SIG-M5 treated with dmso at 0.1 percent for 504 hours (cell line): ENCODE measurements around the gene DCST1.
A peak's percentile ranks its signal among the peaks of the same experiment; 100 is the strongest.

Experiments used
- DNase-seq: peaks from one replicate; lab custom pipeline; 2025; ENCODE audit not compliant: unreplicated experiment; lab: John Stamatoyannopoulos, UW

The DCST1 gene

DNA sequence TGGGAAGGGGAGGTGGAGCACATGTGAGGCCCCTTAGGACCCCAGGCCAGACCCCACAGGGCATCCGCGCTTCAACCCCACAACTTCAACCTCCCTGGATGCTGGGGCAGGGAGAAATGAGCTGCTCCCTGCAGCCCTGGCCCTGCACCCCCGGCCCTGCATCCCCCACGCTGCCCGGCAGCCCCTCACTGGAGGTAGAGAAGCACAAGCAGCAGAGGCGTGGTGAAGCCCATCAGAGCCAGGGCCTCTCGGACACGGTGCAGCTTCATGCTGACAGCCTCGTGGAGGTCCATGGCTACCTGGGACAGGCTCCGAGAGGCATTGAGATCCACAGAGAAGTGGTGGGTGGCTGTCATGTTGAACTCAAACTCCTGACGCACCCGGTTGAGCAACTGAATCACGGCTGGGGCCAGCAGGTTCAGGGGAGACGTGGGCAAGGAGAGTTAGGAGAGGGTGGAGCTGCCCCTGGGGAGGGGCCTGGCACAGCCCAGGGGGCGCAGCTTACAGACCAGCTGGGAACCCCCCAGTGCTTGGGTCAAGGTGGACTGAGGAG lies 3.3 kb upstream of the DCST1 start:
- no peak for DNase-seq

DNA sequence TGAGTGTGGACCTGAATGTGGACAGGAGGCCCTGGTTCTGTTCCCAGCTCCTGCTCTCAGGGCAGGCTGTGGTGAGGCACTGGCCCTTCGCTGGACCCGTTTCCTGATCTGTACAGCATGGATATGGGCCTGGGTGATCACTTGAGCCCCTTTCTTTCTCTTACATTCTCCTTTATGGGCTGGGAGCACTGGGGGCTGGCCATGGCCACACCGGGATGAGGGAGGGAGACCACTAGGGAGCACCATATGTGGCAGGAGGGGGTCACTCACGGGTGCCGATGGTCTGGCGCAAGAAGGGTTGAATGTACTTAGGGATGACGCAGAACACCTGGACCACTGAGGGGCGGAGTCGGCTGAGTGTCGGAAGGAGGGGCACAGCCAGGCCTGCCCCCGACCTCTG lies 2.7 kb upstream of the DCST1 start:
- no peak for DNase-seq

DNA sequence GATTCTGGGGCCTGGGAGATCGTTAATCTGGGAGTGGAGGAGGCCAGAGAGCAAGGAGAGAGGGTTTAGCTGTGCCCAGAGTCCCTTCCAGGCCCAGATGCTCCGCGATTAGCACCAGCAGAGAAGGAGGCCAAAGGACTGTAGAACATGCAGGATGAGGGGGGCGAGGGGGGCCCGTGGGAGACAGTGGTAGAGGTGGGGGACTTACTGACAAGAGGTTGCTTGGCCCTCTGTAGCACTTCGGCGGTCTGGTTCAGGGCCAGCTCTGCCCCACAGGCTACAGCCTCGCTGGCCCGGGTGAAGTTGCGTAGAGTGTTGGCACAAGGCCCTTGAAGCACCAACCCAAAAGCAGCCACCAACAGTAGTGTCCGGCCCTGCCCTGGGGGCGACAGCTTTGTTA lies 738 bp upstream of the DCST1 start:
- no peak for DNase-seq

DNA sequence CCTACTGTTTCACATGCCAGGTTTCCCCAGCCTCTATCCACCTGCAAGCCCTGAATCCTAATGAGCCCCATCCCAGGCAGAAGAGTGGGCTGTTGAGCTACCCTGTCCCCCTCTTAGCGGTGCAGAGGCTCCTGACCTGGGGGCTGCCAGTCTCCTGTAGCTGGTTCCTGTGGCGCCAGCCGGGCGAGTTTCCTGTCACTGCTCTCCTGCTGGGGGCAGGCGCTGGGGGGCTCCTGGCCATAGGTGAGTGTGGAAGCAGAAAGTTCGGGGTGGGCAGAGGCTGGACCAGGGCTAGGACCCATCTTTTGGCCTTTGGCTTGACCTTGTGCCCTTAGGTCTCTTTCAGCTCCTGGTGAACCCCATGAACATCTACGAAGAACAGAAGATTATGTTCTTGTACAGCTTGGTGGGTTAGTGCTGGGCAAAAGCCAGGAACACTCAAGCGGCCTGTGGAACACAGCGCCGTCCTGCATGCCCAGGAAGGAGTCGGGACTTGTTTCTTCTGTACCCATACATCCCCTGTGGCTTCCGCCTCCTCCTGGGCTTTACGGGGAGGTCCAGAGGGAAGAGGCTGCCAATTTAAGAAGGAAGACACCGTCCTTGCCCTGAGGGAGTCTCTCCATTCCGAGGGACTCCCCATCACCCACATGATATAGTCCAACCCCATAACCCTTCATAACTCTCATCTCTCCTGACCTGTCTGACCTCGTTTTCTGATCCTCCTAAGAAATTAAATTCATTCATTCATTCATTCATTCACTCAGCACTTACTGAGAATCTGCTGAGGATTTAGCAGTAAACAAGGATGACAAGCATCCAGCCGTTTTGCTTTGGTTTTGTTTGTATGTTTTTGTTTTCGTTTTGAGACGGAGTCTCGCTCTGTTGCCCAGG lies 939 bp downstream of the DCST1 start:
- no peak for DNase-seq

DNA sequence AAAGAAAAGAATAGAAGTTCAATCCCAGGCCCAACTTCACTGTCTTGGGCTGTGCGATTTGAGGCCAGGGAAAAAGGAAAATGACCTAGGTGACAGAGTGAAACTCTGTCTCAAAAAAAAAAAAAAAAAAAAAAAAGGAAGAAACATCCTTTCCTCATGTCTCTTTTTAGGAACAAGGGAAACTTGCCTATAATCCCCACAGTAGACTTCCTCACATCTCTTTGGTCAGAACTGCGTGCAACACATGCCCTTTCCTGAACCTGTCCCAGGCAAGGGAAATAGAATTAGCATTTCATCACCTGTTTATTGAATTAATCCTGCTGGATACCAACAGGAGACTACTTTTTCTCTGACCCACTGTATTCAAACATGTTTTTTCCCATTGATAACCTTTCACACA lies 2.3 kb downstream of the DCST1 start:
- DNase-seq = no peak

DNA sequence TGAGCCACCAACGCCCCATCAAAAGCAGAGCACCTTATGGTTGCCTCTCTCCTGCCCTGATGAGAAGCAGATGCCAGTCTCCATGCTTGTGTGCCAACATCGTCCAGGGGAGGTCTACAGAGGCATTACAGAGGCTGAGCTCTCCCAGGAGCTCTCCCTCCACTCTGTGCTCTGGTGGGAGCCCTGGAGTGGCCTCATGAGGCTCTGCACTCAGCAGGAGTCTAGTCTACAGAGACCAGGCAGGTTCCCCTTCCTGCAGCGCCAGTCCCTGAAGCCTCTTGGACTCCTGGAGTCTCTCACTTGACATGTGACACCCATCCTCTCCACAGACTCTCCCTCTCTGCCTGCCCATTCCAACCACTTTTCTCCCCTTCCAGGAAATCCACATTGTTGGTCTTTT lies 3.4 kb downstream of the DCST1 start:
- no peak for DNase-seq

DNA sequence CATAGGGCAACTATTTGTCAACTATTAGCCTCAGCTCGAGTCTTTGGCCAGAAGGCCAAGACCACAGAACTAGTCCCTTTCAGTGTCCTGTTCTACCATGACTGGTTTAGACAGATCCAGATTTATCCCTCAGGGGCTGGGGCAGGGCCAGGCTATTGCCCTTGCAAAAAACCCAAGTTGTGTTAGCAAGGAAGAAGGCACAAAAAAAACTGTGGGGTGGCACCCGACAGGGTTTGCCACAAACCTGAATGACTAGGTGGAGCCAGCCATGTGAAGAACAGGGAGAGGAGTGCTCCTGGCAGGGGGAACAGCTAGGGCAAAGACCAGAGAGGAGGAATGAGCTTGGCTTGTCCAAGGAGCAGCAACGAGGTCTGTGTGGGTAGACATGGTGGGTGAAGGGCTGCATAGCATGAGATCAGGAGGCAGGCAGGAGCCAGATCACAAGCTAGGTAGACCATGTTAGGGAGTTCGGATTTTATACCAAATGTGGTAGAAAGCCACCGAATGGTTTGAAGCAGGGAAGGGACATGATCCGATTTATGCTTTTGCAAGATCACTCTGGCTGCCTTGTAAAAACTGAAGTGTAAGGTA lies 4.3 kb downstream of the DCST1 start:
- DNase-seq = no peak

DNA sequence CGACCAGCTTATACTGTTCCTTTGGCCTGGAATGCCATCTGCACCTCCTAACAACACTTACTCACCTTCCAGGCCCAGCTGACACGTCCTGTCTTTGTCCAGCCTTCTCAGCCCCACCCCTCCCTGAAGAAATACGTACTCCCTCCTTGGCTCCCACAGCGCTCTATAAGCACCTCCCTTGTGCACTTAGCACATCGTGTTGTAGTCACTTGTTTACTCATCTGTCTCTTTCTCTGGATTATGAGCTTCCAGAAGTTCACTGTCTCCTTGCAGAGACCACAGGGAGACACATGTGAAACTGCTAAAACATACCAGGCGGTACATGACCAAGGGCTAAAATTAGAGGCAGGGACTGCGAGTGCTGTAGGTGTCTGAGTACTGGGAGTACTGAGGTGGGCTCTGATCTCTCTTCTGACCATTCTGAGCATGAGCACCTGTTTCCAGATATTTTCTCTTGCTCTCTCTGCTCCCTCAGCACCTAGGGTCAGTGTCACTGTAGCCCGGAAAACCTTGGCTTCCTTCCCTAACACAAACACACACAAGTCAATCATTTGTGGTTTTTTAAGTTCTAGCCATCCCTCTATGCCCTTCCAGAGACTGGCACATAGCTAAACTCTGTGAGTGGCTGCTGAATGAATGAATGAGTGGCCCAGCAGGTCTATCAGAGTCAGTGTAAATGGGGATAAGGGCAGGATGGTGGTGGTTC lies 5.1 kb downstream of the DCST1 start:
- DNase-seq = no peak

DNA sequence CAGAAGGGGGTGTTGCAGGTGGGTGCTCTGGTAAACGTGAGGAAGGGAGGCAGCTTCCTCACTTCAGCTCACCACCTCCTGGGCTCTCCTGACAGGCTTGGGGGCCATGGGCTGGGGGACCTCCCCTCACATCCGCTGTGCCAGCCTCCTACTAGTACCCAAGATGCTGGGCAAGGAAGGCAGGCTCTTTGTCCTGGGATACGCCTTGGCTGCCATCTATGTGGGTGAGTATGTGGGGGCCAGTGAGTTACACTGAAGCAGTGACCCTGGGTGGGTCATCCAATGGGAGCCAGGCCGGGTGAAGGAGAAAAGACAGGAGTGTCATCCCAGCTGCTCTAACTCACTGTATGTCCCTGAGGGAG lies 5.7 kb downstream of the DCST1 start:
- no peak for DNase-seq

DNA sequence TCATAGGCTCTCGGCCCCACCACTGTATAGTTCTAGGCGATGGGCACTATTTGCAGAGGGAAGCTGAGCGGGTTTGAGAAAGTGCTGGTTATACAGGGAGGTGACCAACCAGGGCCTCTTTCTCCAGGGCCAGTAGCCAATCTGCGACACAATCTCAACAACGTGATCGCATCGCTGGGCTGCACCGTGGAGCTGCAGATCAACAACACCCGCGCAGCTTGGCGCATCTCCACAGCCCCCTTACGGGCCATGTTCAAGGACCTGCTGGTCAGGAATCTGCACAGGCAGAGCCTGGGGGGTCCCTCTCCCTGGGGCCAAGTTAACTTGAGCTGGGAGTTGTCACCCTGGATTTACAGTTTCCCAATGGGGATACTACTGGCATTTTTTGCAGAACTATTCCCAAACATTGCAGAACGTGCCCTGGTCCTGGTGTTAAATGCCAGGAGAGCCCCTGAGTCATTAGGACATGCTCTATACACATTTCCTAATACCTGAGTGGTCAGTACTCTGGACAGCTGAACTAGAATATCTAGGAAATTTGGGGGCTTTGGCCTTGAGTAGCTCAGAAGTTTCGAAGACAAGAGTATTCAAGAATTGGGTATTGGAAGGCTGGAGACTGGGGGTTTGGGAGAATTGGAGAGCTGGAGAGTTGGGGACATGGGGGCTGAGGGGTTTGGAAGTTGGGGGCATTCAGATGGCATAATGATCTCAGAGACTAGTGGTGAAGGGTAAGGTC lies 6.9 kb downstream of the DCST1 start:
- DNase-seq = no peak

DNA sequence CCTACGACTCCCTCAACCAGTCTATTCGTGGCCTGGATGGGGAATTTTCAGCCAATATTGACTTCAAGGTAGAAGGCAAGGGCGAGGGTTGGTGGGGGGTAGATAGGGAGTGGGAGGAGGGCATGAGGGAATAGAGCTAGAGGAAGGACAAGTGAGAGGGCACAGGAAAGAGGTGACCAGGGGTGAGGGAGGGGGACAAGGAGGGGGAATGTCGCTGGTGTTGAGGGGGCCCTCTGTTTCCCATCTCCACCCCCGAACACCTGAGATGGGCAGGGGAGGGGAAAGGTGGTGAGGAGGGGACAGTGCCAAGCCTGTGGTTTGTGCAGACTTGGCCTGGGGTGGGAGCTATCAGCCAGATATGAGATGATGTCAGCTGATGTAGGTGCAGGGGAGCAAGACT lies 9.2 kb downstream of the DCST1 start:
- DNase-seq = no peak

DNA sequence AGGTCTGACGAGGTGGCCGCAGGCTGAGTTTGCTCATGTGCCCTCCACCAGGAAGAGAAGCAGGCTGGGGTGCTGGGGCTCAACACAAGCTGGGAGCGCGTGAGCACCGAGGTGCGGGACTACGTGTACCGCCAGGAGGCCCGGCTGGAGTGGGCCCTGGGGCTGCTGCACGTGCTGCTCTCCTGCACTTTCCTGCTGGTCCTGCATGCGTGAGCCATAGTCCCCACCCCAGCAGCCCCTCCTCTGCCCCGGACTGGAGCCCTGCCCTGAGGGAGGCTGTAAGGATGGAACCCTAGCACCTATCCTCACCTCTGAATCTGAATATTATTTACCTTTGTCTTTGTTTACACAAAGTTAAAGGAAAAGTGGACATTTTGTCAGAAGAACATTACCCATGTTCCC lies 9.7 kb downstream of the DCST1 start:
- no peak for DNase-seq

DNA sequence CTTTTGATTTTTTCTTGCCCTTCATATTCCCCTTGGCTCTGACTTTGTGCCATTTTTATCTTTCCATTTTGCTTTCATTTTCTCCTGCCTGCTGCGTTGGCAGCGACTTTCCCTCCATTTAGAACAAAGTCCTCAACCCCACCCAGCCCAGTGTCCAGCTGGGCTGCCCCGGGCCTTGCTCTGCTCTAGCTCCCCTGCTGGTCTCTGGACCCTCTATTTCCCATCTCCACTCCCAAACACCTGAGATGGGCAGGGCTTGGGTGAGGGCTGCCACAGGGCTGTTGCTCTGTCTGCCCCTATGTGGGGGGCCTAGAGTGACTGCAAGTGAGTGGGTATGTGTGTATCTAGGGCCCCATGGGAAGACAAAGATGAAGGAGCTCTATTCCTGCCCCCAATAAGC lies 10.2 kb downstream of the DCST1 start:
- no peak for DNase-seq

DNA sequence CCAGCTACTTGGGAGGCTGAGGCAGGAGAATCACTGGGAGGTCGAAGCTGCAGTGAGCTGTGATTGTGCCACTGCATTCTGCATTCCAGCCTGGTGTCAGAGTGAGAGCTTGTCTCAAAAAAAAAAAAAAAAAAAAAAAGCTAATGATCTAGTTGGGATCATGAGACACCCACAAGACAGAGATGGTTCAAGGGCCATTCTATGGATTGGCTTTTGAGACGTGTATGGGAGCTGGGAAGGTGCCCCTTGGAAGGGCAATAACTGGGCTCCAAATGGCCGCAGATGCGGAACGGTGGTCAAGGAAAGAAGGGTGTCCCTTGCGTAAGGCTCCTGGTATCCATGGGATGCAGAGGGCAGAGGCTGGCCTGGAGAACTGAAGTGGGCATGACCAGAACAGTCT lies 10.7 kb downstream of the DCST1 start:
- no peak for DNase-seq

DNA sequence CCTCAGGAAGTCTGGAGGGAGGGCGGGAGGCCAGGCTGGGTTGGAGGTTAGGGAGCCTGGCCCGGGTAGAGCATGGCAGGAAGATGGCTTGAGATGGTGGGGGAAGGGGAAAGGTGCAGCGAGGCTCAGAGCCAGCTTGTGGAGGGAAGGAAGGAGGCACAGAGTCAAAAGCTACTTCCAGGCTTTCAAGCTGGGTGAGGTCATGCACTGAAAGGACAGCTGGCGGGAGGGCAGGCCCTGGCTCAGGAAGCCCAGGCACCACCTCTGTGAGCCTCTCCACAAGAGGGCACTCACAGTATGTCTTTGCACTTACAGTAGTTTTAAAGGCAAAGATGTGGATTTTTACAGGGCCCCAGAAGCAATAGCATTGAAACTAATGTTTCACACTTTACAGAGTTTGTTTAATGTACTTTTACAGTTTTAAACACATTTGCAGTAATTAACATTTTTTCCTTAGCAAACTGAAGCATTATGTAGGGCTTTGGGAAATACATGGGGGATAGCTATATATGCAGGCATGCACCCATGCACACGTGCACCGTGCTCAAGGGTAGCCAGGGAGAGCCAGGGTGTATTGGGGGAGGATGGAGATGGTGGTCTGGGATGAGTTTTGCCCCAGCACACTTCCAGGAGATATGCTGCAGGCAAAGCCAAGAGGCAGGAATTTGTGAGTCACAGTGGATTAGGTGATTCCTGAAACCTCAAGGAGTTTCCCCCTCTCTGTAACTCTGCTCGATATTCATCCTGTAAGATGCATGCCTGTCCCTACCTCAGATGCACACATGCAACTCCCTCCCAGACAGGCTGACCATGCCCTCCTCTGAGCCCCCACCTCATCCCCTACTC lies 11.4 kb downstream of the DCST1 start:
- DNase-seq = peak; percentile 82

DNA sequence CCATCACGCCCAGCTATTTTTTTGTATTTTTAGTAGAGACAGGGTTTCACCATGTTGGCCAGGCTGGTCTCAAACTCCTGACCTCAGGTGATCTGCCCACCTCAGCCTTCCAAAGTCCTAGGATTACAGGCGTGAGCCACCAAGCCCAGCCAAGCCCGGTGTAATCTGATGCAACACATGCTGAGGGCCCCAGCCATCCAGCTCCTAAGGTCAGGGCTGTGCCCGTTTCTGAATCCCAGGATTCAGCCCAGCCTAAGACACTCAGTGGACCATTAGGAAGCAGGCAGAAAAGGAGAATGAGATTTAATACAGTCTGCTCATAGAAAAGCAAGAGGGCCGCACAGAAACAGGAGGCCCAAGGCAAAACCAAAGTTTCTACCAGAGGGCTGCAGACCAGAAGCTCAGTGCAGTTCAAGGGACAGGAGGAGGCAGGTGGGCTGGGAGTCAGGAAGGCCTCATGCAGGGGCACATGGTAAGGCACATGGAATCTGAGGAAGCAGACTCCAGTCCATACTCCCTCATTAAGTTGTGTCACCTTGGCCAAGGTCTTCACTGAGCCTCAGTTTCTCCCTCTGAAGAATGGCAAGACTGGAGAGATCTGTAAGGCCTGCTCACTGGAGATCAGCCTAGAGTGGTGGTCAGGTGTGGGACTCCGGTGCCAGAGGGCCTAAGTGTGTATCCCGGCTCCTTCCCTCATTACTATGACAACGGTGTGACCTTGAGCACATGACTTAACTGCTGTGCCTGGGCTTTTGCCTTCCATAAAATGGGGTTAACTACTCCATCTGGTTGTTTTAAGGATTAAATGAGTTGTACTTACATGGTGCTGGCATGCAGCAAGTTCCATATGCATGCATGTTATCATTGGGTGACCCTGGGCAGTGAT lies 15.1 kb downstream of the DCST1 start:
- no peak for DNase-seq

DNA sequence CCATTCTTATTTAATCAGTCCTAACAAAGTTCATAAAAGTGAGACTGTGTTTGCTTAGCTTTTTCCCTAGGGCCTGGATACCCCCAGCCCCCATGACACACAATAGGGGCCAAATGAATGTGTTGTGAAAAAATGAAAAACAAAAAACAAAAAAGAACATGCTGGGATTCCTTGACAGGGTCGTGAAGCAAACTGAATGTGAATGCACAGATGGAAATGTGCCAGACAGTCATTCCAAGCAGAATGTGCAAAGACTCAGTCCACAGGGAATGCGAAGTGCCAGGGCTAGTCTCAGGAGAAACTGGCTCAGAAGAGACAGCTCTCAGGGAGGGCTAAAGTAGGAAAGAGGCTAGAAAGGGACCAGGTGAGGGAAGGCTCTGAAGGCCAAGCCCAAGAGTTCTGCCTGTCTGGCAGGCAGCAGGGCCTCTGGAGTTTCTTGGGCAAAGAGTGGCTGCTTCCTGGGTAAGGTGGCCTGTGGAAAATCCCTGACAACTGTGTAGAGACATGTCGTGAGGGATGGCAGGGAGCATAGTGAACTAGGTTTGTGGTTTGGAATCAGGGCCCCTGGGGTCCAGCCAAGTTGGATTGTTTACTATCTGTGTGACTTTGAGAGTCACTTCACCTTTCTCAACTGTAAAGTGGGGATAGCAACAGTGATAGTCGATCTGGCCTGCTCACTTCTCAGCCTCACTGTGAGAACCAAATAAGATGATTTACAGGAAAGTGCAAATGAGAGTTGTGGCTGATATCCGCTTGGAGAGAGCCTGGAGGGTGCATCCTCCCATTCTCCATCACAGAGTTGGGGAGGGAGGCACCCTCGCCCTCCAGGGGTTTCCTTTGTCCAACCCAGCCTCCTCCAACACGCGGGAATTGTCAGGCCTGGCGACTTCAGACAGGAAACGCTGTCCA lies 16.3 kb downstream of the DCST1 start:
- no peak for DNase-seq

DNA sequence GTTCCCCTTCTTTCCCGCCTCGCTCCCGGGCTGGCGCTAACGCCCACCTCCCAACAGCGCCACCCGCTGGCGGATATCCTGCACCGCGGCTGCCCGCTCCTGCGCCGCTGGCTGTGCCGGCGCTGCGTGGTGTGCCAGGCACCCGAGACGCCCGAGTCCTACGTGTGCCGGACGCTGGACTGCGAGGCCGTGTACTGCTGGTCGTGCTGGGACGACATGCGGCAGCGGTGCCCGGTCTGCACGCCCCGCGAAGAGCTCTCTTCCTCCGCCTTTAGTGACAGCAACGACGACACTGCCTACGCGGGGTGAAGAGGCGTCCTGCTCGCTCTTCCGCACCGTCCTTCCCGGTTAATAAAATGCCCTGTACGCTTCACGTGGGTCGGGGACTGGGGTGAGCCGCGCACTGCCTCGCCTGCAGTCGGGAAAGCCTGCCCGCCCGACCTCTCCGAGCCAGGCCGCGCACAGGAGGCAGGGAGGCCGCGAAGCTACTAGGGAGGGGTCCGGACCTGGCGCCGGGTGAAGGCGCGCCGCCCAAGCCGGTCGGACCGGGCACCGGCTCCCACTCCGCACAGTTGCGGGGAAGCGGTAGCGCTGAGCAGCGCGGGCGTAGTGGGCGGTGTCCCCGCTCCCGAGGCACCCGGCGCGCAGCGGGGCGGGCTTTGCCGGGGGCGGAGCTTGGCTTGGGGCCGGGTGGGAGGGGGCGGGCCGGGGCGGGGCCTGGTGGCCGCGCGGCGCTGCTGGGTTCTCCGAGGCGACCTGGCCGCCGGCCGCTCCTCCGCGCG lies 17.1 kb downstream of the DCST1 start, which contains the start of gene ADAM15:
Gene ADAM15, plus strand, starts transcription at position 757 of the 782 bp plus-strand sequence. CDS start 71 bp downstream, outside the sequence.
- DNase-seq = peak; percentile 86
